HG03039 (cell line): Measurements from ENCODE around the gene SMAD7.

ENCODE experiments used
- ATAC-seq: cut with Tn5 transposase; IDR thresholded peaks from one replicate; pipeline ENCODE4 v1.9.1; 2021; ENCODE audit warnings: mild to moderate bottlenecking, moderate library complexity; ENCODE audit not compliant: unreplicated experiment

Gene SMAD7, protein sequence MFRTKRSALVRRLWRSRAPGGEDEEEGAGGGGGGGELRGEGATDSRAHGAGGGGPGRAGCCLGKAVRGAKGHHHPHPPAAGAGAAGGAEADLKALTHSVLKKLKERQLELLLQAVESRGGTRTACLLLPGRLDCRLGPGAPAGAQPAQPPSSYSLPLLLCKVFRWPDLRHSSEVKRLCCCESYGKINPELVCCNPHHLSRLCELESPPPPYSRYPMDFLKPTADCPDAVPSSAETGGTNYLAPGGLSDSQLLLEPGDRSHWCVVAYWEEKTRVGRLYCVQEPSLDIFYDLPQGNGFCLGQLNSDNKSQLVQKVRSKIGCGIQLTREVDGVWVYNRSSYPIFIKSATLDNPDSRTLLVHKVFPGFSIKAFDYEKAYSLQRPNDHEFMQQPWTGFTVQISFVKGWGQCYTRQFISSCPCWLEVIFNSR

DNA sequence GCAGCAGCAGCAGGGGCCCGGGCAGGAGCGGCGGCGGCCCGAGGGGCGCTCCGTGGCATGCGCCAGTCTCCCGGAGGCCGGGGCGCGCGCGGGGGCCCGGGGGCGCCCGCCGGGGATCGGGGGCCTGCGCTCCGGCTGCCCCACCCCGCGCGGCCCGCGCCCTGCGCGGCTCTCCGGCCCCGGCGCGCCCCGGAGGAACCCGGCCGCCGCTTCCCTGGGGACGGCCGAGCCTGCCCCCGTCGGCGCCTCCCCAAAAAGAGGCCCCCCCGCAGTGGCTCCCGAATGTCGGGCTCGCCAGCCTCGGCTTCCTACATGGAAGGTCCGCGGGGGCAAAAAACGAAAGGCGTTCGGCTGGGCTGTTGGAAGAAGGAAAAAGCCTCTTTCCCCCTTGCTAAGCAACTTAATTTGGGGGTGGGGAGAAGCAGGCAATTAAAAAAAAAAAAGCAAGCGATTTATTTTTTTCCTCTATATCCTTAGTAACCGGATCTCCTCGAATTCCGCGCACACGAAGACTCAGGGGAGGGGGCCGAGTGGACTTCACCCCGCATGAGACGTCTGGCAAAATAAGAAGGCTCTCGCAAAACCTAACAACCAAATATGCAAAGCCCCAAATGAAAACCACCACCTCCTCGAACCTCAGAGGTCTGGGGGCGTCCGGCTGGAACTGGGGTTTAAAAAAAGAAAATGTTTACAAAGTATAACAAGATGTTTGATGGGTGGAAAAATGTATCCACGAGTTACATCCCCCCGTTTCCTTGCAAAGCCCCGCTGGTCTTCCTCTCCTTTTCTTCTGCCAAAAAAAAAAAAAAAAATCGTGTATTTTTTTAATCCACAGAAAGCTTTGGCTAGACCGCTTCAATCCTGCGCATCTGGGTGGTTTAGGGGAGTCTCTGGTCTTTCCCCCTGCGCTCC is at the start of gene SMAD7:
Gene SMAD7, minus strand, starts transcription at position 430 of the 912 bp plus-strand sequence. CDS start 541 bp downstream, outside the sequence.
- ATAC-seq, result no peak

DNA sequence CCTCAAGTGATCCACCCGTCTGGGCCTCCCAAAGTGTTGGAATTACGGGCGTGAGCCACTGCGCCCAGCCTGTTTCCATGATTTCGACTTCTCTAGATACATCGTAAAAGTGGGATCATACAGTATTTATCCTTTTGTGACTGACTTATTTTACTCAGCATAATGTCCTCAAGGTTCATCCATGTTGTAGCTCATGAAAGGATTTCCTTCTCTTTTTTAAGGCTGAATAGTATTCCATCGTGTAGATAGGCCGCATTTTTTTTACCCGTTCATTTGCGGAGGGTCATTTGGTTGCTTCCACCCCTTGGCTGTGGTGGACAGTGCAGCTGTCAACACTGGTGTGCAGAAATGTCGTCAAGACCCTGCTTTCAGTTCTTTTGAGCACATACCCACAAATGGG is 48.8 kb upstream of the SMAD7 start:
- no peak for ATAC-seq

DNA sequence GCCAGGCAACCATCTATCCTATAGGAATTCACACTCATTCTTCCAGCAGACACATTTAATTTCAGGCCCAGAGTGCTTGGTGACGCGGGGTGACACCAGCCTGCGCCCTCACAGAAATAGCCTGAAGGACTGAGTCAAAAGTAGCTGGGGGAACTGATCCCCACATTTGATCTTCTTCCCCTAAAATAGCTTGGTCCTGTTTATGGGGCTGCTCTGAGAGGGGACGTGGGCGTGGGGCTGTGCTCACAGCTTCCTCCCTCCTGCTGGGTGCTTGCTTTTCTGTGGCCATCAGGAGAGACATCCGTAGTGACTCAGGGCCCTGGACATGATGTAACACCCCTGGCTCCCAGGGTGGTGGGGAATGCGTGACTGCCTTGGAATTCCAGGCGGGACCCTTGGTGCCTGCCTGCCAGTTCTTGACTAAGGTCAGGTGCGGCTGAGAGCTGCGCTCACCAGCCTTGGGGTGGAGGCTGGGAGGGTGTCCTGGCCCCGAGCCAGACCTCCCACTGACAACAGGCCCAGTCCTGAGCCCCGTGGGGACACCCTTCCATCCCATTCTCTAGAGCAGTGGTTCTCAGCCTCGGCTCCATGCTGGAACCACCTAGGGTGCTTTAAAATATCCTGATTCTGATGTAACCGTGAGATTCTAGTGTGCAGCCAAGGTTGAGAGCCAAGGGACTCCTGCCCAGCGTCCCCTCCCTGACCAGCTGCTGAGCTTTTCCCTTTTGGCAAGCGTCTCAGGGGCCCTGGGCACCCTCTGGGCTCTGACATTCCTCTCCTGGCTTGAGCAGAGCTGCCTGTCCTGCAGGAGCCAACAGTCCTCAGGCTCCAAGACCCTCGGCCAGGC is 47.4 kb upstream of the SMAD7 start:
- ATAC-seq, result no peak

DNA sequence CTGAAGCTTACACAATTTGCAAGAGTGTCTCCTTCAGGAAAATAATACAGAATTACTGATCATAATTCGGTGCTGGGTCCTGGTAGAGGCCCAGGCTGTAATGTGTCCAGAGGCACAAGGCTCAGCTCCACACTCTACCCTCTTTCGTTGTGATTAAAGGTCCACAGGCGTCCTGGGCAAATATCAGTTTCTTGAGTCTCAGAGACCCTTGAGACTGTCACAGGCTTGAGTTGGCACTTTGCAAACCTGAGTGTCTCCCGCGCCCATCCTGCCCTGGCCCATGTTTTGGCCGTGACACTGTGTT is 46.9 kb upstream of the SMAD7 start:
- ATAC-seq, result no peak

DNA sequence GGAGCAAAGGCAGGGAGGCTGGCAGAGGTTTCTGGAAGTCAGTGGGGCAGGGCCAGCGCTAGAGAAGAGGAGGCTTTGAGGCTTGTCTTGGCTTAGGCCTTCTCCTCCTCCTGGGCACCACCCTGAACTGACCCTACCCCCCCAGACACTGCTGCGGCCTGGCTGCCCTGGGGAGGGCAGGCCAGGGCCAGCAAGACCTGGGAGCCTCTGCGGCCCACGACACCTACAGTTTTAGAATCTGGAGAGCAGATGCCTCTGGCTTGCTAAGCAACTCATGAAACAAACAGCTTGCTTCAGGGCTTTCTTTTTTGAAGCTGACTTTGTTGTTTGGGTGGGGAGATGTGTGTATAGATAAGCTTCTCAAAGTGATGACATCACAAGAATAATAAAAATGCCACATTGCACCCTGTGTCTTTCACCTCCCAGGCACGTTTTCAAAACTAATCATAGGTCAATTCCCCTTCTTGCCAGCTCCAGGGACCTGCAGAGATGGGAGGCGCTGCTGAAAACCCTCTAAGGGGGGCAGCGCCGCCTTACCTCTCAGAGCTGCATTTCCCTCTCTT is 46.2 kb upstream of the SMAD7 start:
- ATAC-seq, result no peak

DNA sequence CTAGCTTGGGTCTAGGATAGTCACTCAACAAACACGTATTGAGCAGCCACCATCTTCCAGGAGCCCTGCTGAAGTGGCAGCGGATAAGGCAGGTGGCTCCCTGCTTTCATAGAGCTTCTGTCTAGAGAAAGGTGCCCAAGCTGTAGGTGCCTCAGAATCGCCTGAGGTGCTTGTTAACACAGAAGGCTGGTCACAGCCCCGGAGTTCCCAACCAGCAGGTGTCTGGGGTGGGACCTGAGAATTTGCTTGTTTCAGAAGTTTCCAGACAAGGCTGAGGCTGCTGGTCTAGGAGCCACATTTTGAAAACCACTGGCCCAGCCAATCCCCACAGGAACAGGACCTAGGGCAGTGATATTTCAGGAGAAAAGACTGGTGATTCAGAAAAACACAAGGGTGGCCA is 45.3 kb upstream of the SMAD7 start:
- ATAC-seq, result no peak

DNA sequence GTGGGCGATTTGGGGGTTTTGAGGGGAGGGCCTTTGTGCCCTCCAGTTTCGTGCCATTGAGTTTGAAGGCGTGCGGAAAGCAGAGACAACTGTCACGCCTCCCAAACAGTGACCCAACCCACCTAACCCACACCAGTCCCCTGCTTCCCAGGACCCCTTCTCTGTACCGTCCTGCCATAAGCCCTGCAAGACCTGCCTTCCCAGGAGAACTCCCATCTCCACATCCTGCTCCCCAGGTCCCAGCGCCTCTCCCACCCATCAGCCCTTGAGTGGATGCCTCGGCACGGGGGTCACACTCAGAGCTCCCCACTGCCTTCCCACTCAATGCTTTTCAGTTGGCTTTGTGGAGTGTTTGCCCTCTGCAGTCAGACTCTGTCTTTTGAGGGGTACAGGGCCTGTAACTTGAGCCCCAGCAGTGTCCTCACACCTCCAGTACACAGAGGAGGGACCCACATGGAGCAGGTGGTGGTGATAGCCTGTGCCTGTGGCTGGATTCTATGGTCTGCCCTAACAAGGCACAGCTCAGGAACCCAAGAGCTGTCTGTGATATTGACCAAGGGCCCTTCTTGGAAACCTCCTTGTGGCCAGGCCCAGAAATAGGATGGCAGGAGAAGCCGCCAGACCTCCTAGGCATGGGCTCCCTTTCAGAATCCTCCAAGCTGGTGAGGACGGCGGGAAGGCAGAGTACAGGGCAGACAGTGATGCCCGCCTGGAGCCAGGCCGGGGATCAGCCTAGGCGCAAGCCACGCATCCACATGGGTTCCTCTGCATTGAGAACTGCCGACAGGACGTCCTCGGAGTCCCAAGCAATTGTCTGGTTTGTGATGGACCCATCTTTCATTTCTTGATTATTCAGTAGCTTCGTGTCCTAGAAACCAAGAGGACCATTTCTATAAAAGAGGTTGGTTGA is 44.4 kb upstream of the SMAD7 start:
- ATAC-seq, result no peak

DNA sequence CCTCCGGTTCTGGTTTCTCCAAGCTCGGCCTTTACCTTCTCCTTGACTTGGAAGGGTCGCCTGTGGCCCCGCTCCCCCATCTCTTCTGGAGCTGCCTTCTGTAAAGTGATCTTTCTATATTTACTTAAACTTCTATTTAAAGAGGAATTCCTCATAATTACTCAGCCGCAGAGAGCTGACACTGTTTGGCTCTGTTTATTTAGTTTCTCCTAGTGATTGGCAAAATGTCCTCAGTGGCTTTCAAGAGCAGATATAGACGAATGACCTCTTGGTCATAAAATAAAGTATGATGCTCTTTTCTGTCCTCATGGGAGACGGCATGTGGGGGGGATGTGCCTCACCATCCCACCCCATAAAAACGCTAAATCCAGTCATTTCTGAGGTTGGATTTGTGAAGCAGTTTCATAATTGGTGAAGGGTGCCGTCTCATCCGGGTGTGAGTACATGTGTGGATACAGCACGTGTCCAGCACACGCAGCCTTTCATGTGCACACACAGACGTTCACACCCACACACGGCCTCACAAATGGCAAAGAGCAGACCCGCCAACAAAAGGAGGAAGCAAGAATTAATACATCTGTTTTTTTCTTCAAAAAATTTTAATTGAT is 43.4 kb upstream of the SMAD7 start:
- no peak for ATAC-seq

DNA sequence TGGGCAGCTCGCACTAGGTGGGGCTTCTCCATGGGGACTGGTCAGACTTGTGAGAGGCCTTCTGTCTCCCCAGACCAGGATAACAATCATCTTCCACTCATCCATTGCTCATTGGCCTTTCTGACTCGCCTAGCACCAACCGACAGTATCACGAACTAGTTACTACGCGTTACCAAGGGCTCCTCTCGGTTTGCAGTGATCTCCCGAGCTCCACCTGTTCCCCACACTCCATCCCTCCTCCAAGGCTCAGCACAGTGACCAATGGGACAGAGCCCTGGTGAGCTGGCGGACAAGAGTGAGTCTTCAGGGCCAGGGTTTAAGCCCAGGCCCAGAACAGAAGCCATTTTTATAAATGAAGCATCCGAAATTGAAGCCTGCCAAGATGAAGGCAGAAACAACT is 42.8 kb upstream of the SMAD7 start:
- no peak for ATAC-seq

DNA sequence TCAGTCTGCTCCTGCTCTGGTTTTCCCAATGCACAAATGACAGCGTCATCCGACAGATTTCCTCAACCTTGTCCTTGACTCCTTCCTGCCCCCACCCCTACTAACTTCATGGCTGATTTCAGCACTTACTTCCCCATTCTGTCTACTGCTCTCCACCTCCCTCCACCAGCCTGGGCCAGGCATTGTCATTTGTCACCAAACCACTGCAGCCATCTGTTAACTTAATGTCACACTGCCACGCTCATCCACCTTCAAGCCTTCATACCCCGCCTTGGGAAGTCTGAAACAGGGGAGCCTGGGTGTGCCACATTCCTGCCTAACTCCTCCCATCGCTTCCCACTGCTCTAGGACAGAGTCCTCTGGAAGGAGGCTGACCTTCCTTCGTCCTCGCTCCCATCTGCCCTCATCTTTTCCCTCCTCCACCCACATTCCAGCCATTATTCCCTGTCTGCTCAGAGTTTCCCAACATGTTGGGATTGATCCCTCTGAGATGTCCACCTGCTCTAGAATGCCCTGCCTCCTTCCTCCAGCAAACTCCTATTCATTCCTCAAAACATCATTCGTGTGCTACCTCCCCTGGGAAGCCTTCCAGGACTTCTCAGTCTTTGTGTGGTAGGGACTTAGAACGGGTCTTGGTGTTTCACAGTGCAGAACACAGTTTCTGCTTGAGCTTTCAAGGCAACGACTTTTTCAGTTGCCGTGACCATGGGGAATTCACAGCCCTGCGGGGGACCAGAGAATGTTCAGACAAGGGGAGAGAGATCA is 42.2 kb upstream of the SMAD7 start:
- no peak for ATAC-seq

DNA sequence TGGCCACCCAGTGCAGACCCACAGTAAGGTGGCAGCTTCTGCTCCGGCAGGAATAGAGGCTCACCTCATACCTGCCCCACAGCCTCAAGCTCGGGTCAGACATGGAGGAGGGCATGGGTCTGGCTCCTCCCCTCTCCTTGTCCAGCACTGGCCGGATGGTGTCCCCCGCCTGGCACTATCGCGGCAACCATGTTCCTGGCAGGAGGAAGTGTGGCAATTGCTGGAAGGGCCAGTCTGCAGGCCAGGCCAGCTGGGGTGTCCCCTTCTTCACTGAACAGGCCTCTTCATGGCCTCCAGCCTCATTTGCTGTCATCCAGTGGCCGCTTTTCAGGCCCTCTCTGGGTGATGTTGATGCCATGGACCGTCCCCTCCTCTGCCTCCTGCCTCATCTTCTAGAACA is 41.4 kb upstream of the SMAD7 start:
- ATAC-seq, result no peak

DNA sequence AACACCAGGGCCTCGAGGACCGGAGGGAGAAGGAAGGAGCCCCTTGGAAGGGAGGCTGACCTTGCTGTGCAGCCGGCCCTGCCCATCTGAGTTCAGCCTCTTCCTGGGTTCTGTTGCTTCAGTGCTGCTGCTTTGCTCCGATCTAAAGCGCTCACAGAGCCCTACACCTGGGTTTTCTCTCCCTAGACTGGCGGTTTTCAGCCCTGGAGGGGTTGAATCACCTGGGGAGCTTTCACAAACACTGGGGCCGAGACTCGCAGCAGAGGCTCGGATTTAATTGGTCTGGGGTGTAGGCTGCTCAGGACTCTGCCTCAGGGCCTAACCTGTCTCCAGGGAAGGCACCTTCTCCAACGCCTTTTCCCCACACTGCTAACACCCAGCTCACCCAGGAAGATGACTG is 40.9 kb upstream of the SMAD7 start:
- no peak for ATAC-seq

DNA sequence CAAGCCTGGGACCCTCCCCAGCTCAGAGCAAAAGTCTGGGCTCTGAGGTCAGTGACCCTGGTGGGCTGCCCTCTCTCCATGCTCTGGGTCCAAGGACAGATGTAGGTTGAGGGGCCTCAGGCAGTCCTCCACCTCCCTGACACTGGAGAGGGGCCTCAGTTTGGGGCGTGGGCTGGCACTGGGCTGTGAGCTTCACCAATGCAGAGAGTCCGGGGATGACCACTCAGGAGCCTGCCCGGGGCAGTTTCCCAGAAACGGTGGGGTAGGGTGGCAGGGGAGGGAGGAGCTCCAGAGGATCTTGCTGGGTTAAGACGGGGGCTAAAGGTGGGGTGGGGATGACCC is 40.5 kb upstream of the SMAD7 start:
- no peak for ATAC-seq

DNA sequence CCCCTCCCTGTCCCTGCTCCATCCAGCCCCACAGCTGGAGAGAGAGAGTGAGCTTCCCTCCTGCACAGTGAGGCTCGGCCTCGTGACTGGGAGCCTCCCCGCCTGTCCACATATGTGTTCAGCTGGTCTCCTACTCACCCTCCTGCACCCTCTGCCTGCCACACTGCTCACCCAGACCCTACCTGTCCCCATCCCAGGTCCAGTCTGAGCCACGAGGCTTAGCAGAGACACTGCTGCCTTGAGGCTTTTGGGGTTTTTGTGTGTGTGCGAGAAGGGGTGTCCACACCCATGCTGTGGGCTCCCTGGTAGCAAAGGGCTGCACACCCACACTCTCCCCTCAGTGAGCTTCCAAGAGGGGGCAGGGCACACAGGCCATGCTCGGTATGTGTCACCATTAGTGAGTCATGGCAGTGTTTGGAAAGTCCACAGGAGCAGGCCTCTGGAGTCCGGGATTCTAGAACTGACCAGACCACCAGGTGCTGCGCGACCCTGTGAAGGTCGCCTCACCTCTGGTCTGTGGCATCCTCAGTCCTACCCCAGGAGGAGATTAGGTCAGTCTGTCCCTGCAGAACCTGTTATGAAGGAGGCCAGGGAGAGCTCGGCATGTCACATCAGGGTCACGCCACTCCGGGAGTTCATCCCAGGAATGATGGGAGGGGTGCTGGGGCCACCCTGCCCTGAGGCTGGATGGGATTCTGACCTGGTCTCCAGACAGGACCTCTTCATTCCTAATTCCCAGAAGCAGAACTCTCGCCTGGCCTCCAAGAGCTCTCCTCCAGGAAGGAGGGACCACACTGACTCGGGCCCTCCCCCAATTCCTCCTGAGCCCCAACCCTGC is 39.9 kb upstream of the SMAD7 start:
- ATAC-seq, result no peak

DNA sequence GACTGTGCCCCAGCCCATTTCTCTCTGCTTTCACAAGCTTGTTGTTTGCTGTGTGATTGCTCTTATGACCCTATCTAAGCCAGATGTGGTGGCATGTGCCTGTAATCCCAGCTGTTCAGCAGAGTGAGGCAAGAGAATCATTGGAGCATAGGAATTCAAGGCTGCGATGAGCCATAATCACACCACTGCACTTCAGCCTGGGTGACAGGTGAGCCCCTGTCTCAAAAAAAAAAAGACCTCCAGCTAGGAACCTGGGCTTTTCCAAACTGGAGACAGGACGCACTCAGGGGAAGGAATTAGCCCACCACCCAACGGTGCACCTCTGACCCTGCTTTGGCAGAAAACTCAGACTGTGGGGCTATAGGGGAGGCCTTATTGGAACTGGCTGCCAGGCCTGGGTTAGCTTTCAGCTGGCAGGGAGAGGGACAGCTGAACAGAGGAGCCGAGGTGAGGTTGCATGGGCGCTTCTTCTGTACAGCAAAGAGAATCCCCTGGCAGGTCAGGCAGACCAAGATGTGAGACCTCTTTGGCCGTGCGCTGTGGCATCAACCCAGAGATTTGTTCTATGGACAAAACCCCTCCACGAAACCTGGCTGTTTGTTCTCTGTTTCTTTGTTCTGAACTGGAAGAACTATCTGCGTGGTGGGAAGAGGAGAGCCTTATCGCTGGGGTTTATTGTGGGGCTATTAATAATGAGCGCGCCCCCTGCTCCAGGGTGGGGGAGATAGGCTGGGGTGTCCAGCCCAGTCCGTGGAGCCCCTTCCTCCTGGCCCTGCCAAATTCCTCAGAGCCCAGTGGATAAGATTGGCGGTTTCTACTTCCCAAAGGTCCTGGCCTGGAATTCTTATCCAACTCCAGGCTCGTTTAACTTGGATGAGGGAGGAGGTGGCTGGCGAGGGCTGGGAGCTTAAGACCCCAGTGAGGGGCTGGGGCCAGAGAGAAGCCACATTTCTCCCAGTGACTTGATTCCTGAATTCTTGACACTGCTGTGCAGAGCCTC is 38.8 kb upstream of the SMAD7 start:
- ATAC-seq, result no peak

DNA sequence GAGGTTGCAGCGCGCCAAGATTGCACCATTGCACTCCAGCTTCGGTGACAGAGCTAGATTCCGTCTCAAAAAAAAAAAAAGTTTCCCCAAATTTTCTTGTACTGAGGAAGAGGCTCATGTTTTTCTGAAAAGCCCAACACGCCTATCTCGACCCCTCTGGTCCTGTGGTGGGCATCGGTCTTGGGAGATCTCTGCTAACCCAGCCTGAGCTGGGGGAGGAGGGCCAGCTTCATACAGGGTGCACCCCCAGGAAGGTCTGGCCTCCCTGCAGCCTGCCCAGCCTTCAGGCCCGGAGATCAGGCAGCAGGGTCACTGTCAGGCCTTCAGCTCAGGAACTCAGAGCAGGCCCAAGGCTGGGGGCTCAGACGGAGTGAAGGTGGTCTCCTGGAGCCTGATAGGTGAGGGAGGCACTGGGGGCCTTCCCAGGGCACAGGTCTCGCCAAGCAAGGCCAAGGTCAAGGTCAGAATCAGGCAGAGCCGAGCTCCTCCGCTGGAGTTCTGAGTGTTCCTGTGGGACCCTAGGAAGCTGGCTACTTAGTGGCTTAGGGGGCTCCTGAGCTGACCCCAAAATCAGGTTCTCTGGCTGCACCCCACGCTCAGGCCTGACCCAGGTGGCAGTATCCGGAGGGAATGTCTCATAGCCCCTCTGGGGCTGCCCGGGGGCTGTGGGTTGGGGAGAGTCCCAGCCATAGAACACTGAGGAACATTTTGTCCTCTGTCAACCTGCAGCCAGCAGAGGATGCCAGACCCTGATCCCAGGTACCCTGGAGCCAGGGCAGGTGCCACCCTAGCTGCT is 37.9 kb upstream of the SMAD7 start:
- no peak for ATAC-seq
